ENCODE data around the gene DGUOK.

DNA sequence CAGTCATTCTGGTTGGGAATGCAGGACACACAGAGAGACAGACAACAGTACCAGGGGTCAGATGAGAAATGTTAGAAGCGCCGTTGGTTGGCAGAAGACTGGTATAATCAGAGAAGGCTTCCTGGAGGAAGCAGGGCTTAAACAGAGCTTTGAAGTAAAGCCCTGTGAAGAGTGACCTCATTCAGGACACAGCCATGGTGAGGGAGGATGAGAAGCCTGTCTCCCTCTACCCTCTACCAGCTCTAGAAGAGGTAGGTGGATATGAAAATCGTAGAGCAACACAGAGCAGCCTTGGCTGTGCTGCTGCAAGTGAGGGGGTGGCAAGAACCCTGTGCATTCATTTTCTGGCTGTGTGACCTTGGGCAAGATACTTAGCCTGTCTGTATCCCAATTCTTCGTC lies 72.3 kb downstream of the DGUOK start:
- TF ChIP-seq CTCF (IDR thresholded peaks at IDR 0.05) (no peak), POLR2AphosphoS5 (IDR thresholded peaks at IDR 0.05; ENCODE audit: insufficient read depth in 1 of 2, low read depth in 1 of 2) (no peak)
